Sigmoid colon (tissue), 7 donors: Measurements from ENCODE around the gene SLC22A8. TPM values are rescaled to one million over a fixed set of nuclear protein-coding genes. Genes with fewer than 3 reads are reported as not detected.

ENCODE experiments used
- DNase-seq: peaks from one replicate; pipeline ENCODE4 v3.0.0-alpha.2; 2019
- H3K27ac ChIP-seq, 4 donors: fragments of 200-600 bp; sonication (generic); one replicate each; pipeline ENCODE4 v1.5.1; 2016 to 2019; ENCODE audit warnings: mild to moderate bottlenecking in 1 of 4
- H3K27me3 ChIP-seq, 3 donors: fragments of 200-600 bp; sonication (generic); one replicate each; pipeline ENCODE4 v1.5.1; 2019; ENCODE audit warnings: mild to moderate bottlenecking in 1 of 3
- H3K36me3 ChIP-seq, 4 donors: fragments of 200-600 bp; sonication (generic); one replicate each; pipeline ENCODE4 v1.5.1; 2016 to 2019
- H3K4me1 ChIP-seq, 4 donors: fragments of 200-600 bp; sonication (generic); one replicate each; pipeline ENCODE4 v1.5.1; 2017 to 2019
- H3K4me3 ChIP-seq, 4 donors: fragments of 200-600 bp; sonication (generic); one replicate each; pipeline ENCODE4 v1.5.1; 2017 to 2019; ENCODE audit warnings: mild to moderate bottlenecking in 2 of 4, moderate library complexity in 1 of 4
- H3K9me3 ChIP-seq, 4 donors: fragments of 200-600 bp in 3 of 4; sonication (generic) in 3 of 4; one replicate each; pipeline versions ENCODE4 v1.5.1 to v1.6.1; 2013 to 2019
- EP300 ChIP-seq, 4 donors: sonication (generic); formaldehyde crosslinking; IDR thresholded peaks; one replicate each; pipeline ENCODE4 v1.6.1; 2017; ENCODE audit warnings: antibody characterized with exemption in 4 of 4
- POLR2A ChIP-seq, 2 donors: fragments of 450-650 bp; IDR thresholded peaks; one replicate each; pipeline ENCODE4 v1.6.1; 2016; ENCODE audit warnings: antibody characterized with exemption in 2 of 2, mild to moderate bottlenecking in 2 of 2, moderate library complexity in 2 of 2
- POLR2AphosphoS5 ChIP-seq, 4 donors: sonication (generic); formaldehyde crosslinking; IDR thresholded peaks; one replicate each; pipeline ENCODE4 v1.6.1; 2017; ENCODE audit warnings: antibody characterized with exemption in 4 of 4
- WGBS, 2 donors: extraction: QIAGEN DNeasy Blood & Tissue Kit; methylation state at CpG; one replicate each; pipeline ENCODE4 v1.1.7; 2013; 5-methylcytosine and 5-hydroxymethylcytosine counted together
- intact Hi-C: fragments of 100-400 bp; cut with DNase I; formaldehyde crosslinking; loops from one replicate; pipeline ENCODE4 v1.15.1; 2023
- polyA plus RNA-seq, 3 donors: library from polyadenylated mRNA; stranded (reverse); fragments of 200-250 nt; gene quantifications; one replicate each; pipeline ENCODE4 v1.2.3, GENCODE V29; 2013
- total RNA-seq, 4 donors: library from RNA; depleted of rRNA; stranded (reverse); fragments of >200 nt; gene quantifications; one replicate each; pipeline ENCODE4 v1.1.0, GENCODE V29; 2016
- TF ChIP-seq, protein P1 (sequence below), 4 experiments: fragments of 450-650 bp in 3 of 4; fragments of 200-600 bp in 1 of 4; IDR thresholded peaks; one replicate each; pipeline ENCODE4 v1.5.1; 2016 to 2019; ENCODE audit warnings: antibody characterized with exemption in 4 of 4, mild to moderate bottlenecking in 3 of 4, moderate library complexity in 2 of 4
- donor health status: healthy with polysubstance abuse.
- donor health status: Bipolar disorder and iron deficiency.
- donor health status: healthy.

SLC22A8 gene
- total and polyA plus RNA-seq, 7 donors: not detected

DNA sequence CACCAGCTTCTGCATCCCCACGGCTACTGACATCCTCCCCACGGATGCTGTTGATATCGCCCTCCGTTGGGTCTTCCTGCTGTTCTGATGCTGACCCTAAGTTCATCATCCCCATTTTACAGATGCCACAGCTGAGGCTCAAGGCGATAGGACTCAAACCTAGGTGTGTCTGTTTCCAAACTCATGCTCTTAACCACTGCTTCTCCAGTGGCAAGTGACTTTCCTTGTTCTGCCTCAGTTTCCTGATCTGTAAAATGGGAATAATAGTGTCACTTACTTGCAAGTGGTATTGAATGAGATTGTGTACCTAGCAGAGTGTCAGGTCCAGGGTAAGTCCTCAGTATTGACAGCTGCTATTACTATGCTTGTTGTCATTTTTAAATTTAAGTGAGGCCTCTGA is 16.5 kb downstream of the SLC22A8 start:
- 94% methylated on average over 5 of the region's 5 CpGs for WGBS, 2 donors
- Histone ChIP-seq H3K9me3 (no peaks in the 10 kb centered on the region), H3K36me3 (no peaks in the 10 kb centered on the region), H3K27ac (no peak overlapping the region), H3K4me3 (no peak overlapping the region), H3K27me3 (peaks cover 0 to 6% (median 0%) of the 10 kb centered on the region in 3 donors), H3K4me1 (no peaks in the 10 kb centered on the region)
- no peak for DNase-seq
- TF ChIP-seq POLR2A (IDR thresholded peaks at IDR 0.05) (no peak), POLR2AphosphoS5 (IDR thresholded peaks at IDR 0.05) (no peak), EP300 (IDR thresholded peaks at IDR 0.05) (no peak)
- TF ChIP-seq, protein P1, sequence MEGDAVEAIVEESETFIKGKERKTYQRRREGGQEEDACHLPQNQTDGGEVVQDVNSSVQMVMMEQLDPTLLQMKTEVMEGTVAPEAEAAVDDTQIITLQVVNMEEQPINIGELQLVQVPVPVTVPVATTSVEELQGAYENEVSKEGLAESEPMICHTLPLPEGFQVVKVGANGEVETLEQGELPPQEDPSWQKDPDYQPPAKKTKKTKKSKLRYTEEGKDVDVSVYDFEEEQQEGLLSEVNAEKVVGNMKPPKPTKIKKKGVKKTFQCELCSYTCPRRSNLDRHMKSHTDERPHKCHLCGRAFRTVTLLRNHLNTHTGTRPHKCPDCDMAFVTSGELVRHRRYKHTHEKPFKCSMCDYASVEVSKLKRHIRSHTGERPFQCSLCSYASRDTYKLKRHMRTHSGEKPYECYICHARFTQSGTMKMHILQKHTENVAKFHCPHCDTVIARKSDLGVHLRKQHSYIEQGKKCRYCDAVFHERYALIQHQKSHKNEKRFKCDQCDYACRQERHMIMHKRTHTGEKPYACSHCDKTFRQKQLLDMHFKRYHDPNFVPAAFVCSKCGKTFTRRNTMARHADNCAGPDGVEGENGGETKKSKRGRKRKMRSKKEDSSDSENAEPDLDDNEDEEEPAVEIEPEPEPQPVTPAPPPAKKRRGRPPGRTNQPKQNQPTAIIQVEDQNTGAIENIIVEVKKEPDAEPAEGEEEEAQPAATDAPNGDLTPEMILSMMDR (IDR thresholded peaks at IDR 0.05): no peak
- intact Hi-C loops: no loop called here

DNA sequence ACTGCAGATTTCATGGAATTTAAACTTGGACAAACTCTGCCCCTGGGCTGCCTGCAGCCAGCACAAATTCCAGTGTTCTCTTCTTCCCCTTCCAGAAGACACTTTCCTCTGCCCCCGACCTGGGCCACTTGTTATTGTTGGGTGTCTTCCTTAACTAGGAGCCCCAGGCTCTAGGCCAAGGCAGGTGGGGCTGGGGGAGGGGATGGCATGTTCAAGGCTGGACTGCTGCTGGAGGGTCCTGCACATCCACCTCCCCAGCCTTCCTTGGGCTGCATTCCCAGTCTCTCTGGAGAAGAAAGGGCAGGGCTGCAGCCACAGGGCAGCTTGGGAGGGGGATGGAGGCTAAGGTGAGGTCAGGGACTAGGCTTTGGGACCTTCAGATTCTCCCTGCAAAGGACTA is 19.4 kb downstream of the SLC22A8 start:
- intact Hi-C loops: no loop called here

DNA sequence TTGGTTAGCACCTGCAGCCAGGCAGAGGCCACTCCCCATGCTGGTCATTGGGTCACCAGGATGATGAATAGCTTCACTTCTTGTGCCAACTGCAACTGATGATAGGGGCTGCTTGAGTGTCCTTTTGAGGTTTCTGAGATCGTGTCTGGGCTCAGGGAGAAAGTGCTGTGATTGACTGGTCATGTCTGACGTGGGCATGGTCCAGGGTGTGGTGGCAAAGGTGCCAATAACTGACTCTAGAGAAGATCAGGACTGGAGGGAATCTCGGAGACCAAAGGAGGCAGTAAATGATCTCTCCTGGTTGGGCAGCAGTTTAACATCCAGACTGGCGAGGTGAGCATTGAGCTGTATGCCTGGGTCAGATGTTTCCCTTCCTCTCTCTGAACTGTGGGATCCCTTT is 20.9 kb downstream of the SLC22A8 start:
- DNase-seq: no peak
- Histone ChIP-seq H3K4me3 (no peak overlapping the region), H3K4me1 (no peaks in the 10 kb centered on the region), H3K27me3 (peaks cover 0 to 6% (median 0%) of the 10 kb centered on the region in 3 donors), H3K36me3 (no peaks in the 10 kb centered on the region), H3K9me3 (no peaks in the 10 kb centered on the region), H3K27ac (no peak overlapping the region)
- WGBS, 2 donors: 41 to 66% methylated on average over 4 of the region's 4 CpGs
- intact Hi-C loops: no loop called here
- TF ChIP-seq EP300 (IDR thresholded peaks at IDR 0.05) (no peak), POLR2AphosphoS5 (IDR thresholded peaks at IDR 0.05) (no peak)
- TF ChIP-seq, protein P1 (IDR thresholded peaks at IDR 0.05): no peak

More for the DNA sequence above, 19.4 kb downstream of the SLC22A8 start:
- Histone ChIP-seq H3K4me1 (no peaks in the 10 kb centered on the region), H3K36me3 (no peaks in the 10 kb centered on the region), H3K9me3 (no peaks in the 10 kb centered on the region), H3K4me3 (no peak overlapping the region), H3K27me3 (peaks cover 0 to 6% (median 0%) of the 10 kb centered on the region in 3 donors), H3K27ac (no peak overlapping the region)
- DNase-seq: no peak
- TF ChIP-seq POLR2A (IDR thresholded peaks at IDR 0.05) (no peak), POLR2AphosphoS5 (IDR thresholded peaks at IDR 0.05) (no peak)
- 21 to 53% methylated on average over 1 of the region's 1 CpG for WGBS, 2 donors

DNA sequence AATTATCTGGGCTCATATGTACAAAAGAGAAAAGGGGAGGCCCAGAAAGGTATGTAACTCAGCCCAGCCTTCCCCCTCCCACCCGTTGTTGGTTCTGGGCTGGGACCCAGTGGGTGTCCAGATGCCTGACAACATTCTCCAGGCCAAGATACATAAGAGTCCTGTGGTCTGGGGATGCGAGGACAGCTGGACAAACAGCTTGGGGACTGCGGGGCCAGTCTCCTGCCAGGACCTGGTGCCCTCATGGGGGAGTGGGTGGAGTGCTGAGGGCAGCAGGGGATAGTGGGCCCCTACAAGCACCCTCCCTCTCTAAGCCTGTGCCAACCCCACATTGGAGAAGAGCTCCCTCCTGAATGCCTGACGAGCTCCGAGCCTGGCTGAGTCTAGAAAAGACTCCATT is 27.4 kb downstream of the SLC22A8 start:
- TF ChIP-seq, protein P1 (IDR thresholded peaks at IDR 0.05): no peak
- TF ChIP-seq POLR2A (IDR thresholded peaks at IDR 0.05) (no peak), POLR2AphosphoS5 (IDR thresholded peaks at IDR 0.05) (no peak), EP300 (IDR thresholded peaks at IDR 0.05) (no peak)
- Histone ChIP-seq H3K27ac (no peak overlapping the region), H3K4me1 (no peaks in the 10 kb centered on the region), H3K36me3 (no peaks in the 10 kb centered on the region), H3K4me3 (no peak overlapping the region), H3K9me3 (no peaks in the 10 kb centered on the region), H3K27me3 (no peaks in the 10 kb centered on the region)
- no peak for DNase-seq
- intact Hi-C loops: no loop called here
- 74 to 78% methylated on average over 5 of the region's 5 CpGs for WGBS, 2 donors

DNA sequence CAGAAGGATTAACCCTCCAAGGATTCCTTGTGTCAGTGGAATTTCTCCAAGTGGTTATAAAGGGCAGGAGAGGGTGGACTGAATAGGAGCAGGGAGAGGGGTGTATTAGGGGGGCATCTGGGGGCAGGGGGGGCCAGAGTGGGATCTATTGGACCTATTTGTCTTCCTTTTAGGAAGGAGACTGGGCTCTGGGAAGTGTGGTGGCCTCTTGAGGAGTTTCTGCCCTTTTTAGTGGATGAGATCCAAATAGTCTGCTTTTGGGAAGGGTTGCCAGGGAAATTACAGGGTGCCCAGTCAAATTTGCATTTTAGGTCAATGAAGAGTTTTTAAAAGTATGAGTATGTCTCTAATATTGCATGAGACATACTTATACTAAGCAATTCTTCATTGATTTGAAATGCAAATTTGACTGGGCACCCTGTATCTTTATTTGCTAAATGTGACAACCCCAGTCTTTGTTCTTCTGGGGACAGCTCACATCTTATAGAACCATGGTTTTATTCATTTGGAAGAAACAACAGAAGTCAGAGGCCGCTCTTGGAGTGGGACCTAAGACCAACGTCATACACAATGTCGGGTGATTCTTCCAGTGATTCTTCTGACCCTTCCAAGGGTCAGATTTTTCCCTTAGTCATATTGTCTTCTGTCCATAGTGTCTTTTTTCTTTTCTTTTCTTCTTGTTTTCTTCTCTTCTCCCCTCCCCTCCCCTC is 30.4 kb downstream of the SLC22A8 start:
- H3K27ac ChIP-seq: no peak overlapping the region
- H3K4me1 ChIP-seq: no peaks in the 10 kb centered on the region
- intact Hi-C loops: no loop called here
- DNase-seq: no peak
- H3K27me3 ChIP-seq: no peaks in the 10 kb centered on the region
- H3K36me3 ChIP-seq: no peaks in the 10 kb centered on the region
- TF ChIP-seq EP300 (IDR thresholded peaks at IDR 0.05): no peak
- no peak for TF ChIP-seq POLR2AphosphoS5 (IDR thresholded peaks at IDR 0.05)
- TF ChIP-seq, protein P1 (IDR thresholded peaks at IDR 0.05): no peak
- TF ChIP-seq POLR2A (IDR thresholded peaks at IDR 0.05): no peak
- H3K9me3 ChIP-seq: no peaks in the 10 kb centered on the region
- 87 to 91% methylated on average over 3 of the region's 3 CpGs for WGBS, 2 donors
- H3K4me3 ChIP-seq: no peak overlapping the region
